HG03558 (cell line): ENCODE results near the gene ACSF3.
"Not testable (repeated sequence)": the region's sequence is repeated elsewhere in the genome, so short reads cannot be mapped to it uniquely, and the experiment has no call there.

Experiments used
- ATAC-seq: cut with Tn5 transposase; IDR thresholded peaks from one replicate; pipeline ENCODE4 v1.9.1; 2021; ENCODE audit warnings: moderate number of reproducible peaks; ENCODE audit not compliant: unreplicated experiment; ENCODE audit errors: extremely low read depth

Gene ACSF3

GRCh38 chr16:89183463-89183862 lies 89.8 kb downstream of the ACSF3 start:
- no peak for ATAC-seq

GRCh38 chr16:89183975-89184676 lies 90.5 kb downstream of the ACSF3 start:
- ATAC-seq = no peak

- no peak for ATAC-seq
Measured at GRCh38 chr16:89184677-89184932, 91.0 kb downstream of the ACSF3 start.

GRCh38 chr16:89184933-89185794 lies 91.5 kb downstream of the ACSF3 start:
- no peak for ATAC-seq

GRCh38 chr16:89185887-89186592 lies 92.4 kb downstream of the ACSF3 start:
- not testable (repeated sequence) for ATAC-seq

GRCh38 chr16:89186593-89187031 lies 93.0 kb downstream of the ACSF3 start:
- ATAC-seq = not testable (repeated sequence)

- ATAC-seq = no peak
Measured at GRCh38 chr16:89187032-89187769, 93.5 kb downstream of the ACSF3 start.

- no peak for ATAC-seq
Measured at GRCh38 chr16:89187770-89188392, 94.2 kb downstream of the ACSF3 start.

- not testable (repeated sequence) for ATAC-seq
Measured at GRCh38 chr16:89188471-89189357, 95.1 kb downstream of the ACSF3 start.

- ATAC-seq = no peak
Measured at GRCh38 chr16:89189358-89190025, 95.8 kb downstream of the ACSF3 start.

GRCh38 chr16:89190150-89190958 lies 96.7 kb downstream of the ACSF3 start:
- ATAC-seq = no peak

GRCh38 chr16:89191033-89191900 lies 97.6 kb downstream of the ACSF3 start:
- no peak for ATAC-seq

- no peak for ATAC-seq
Measured at GRCh38 chr16:89191901-89192185, 98.2 kb downstream of the ACSF3 start.

- not testable (repeated sequence) for ATAC-seq
Measured at GRCh38 chr16:89192186-89192955, 98.7 kb downstream of the ACSF3 start.

GRCh38 chr16:89192956-89193575 lies 99.4 kb downstream of the ACSF3 start:
- ATAC-seq = no peak
